Mesenchymal stem cell (in vitro differentiated cells and primary cell): ENCODE measurements around the gene HINT3.

Experiments used
- DNase-seq: peaks from one replicate; pipeline ENCODE4 v3.0.0-alpha.2; 2013
- H2AFZ ChIP-seq: one replicate; pipeline ENCODE4 v1.6.1; 2013; ENCODE audit warnings: low read depth, mild to moderate bottlenecking, control low read depth, inconsistent platforms, low read length, moderate library complexity
- H2AK5ac ChIP-seq: 2 replicates; pipeline ENCODE4 v1.6.1; 2013; ENCODE audit warnings: low read length, moderate library complexity, mild to moderate bottlenecking, inconsistent platforms; ENCODE audit not compliant: severe bottlenecking
- H2BK120ac ChIP-seq: one replicate; pipeline ENCODE4 v1.6.1; 2013; ENCODE audit warnings: low read depth, mild to moderate bottlenecking, inconsistent platforms, low read length, moderate library complexity
- H2BK12ac ChIP-seq, 2 experiments: one replicate each; pipeline ENCODE4 v1.6.1; 2013; ENCODE audit warnings: inconsistent platforms in 2 of 2, low read length in 2 of 2, mild to moderate bottlenecking in 2 of 2, moderate library complexity in 2 of 2, control low read depth in 1 of 2
- H2BK15ac ChIP-seq: one replicate; pipeline ENCODE4 v1.6.1; 2013; ENCODE audit warnings: mild to moderate bottlenecking, low read depth, inconsistent platforms; ENCODE audit not compliant: poor library complexity, severe bottlenecking
- H2BK5ac ChIP-seq: 2 replicates; pipeline ENCODE4 v1.6.1; 2013; ENCODE audit warnings: low read depth, mild to moderate bottlenecking, low read length, control low read depth, inconsistent platforms; ENCODE audit not compliant: poor library complexity, severe bottlenecking
- H3K14ac ChIP-seq, 2 experiments: one replicate each; pipeline ENCODE4 v1.6.1; 2013; ENCODE audit warnings: inconsistent platforms in 2 of 2, low read length in 2 of 2, control low read depth in 1 of 2, mild to moderate bottlenecking in 1 of 2, moderate library complexity in 1 of 2
- H3K18ac ChIP-seq, 2 experiments: one replicate each; pipeline ENCODE4 v1.6.1; 2013; ENCODE audit warnings: inconsistent platforms in 2 of 2, low read length in 2 of 2, control low read depth in 1 of 2, low read depth in 1 of 2, mild to moderate bottlenecking in 1 of 2
- H3K23ac ChIP-seq, 2 experiments: one replicate each; pipeline ENCODE4 v1.6.1; 2013; ENCODE audit warnings: inconsistent platforms in 2 of 2, low read length in 2 of 2, mild to moderate bottlenecking in 2 of 2, moderate library complexity in 2 of 2, control low read depth in 1 of 2
- H3K27ac ChIP-seq: 2 replicates; pipeline ENCODE4 v1.5.1; 2013; ENCODE audit warnings: mild to moderate bottlenecking, moderate library complexity, low read length, control low read depth, inconsistent platforms; ENCODE audit not compliant: poor library complexity, severe bottlenecking
- H3K27me3 ChIP-seq, 2 experiments: 2 replicates each; pipeline versions ENCODE4 v1.6.1 to v1.7.0; 2013; ENCODE audit warnings: low read length in 2 of 2, mild to moderate bottlenecking in 2 of 2, moderate library complexity in 2 of 2, control low read depth in 1 of 2, inconsistent platforms in 1 of 2; ENCODE audit not compliant: control insufficient read depth in 1 of 2, insufficient read depth in 1 of 2
- H3K36me3 ChIP-seq, 2 experiments: 2 replicates each; pipeline versions ENCODE4 v1.6.1 to v1.7.0; 2013; ENCODE audit warnings: low read length in 2 of 2, control low read depth in 1 of 2, inconsistent platforms in 1 of 2, low read depth in 1 of 2, mild to moderate bottlenecking in 1 of 2; ENCODE audit not compliant: insufficient read depth in 2 of 2, control insufficient read depth in 1 of 2
- H3K4ac ChIP-seq, 2 experiments: one replicate each; pipeline ENCODE4 v1.6.1; 2013; ENCODE audit warnings: inconsistent platforms in 2 of 2, low read length in 2 of 2, mild to moderate bottlenecking in 2 of 2, moderate library complexity in 2 of 2, control low read depth in 1 of 2, low read depth in 1 of 2
- H3K4me1 ChIP-seq: 2 replicates; pipeline ENCODE4 v1.6.1; 2013; ENCODE audit warnings: low read depth, low read length, control low read depth; ENCODE audit not compliant: control insufficient read depth, insufficient read depth
- H3K4me2 ChIP-seq: 2 replicates; pipeline ENCODE4 v1.6.1; 2013; ENCODE audit warnings: low read length, mild to moderate bottlenecking, inconsistent platforms; ENCODE audit not compliant: poor library complexity, severe bottlenecking
- H3K4me3 ChIP-seq, 2 experiments: 2 replicates each; pipeline versions ENCODE4 v1.5.1 to v1.7.0; 2013; ENCODE audit warnings: low read length in 2 of 2, mild to moderate bottlenecking in 2 of 2, control low read depth in 1 of 2, low read depth in 1 of 2; ENCODE audit not compliant: insufficient read depth in 1 of 2
- H3K79me1 ChIP-seq: replicated peaks from 2 replicates; pipeline ENCODE4 v1.6.1; 2013; ENCODE audit warnings: mild to moderate bottlenecking, control low read depth, low read length, inconsistent platforms; ENCODE audit not compliant: poor library complexity, severe bottlenecking
- H3K9ac ChIP-seq: 2 replicates; pipeline ENCODE4 v1.7.0; 2013; ENCODE audit warnings: mild to moderate bottlenecking, low read length, moderate library complexity
- H3K9me3 ChIP-seq: 2 replicates; pipeline ENCODE4 v1.7.0; 2013; ENCODE audit warnings: mild to moderate bottlenecking, low read length; ENCODE audit not compliant: control insufficient read depth
- H4K8ac ChIP-seq: one replicate; pipeline ENCODE4 v1.6.1; 2013; ENCODE audit warnings: inconsistent platforms, mild to moderate bottlenecking, low read length, moderate library complexity
- H4K91ac ChIP-seq: one replicate; pipeline ENCODE4 v1.6.1; 2013; ENCODE audit warnings: mild to moderate bottlenecking, low read length, inconsistent platforms
- WGBS: methylation state at CpG from one replicate; pipeline ENCODE4 v1.1.7; 2013; ENCODE audit warnings: mixed read lengths; 5-methylcytosine and 5-hydroxymethylcytosine counted together

The HINT3 gene

DNA sequence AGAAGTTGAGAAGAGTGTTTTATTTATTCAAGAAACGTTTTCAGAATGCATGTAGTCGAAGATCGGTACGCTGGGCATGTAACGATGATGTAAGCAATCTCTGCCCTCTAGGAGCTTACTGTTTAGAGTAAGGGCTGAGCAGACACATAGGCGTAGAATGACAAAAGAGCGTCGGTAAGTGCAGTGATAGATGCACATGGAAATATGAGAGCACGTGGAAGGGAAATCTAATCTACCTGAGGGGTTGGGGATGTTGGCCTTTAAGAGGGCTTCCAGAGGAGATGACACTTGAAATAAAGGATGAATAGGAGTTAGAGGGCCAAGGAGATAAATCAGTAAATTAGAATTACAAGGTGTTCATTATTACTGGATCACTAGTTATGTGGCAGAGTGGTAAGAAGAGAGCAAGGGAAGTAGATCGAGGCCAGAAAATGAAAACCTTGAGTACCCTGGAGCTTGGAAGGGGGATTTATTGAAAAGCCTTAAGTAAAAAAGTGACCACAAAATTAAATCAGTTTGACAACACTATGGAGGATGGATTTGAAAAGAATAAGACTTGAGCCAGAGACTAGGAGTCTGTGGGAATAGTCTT lies 30.6 kb downstream of the HINT3 start:
- Histone ChIP-seq H3K4ac (no peak overlapping the region), H3K9me3 (no peaks in the 10 kb centered on the region), H2BK120ac (no peak overlapping the region), H2BK15ac (no peak overlapping the region), H3K23ac (no peak overlapping the region), H2BK5ac (no peak overlapping the region), H2AFZ (peak overlapping the region; percentile 92), H3K79me1 (peaks cover 16% of the 10 kb centered on the region), H2AK5ac (no peak overlapping the region), H4K91ac (no peak overlapping the region), H2BK12ac (no peak overlapping the region), H3K4me1 (peaks cover 1% of the 10 kb centered on the region), H3K18ac (peak overlapping the region in 1 of 2 experiments; percentile 39), H3K4me3 (peak overlapping the region in 1 of 2 experiments; percentile 98), H3K4me2 (peak overlapping the region; percentile 71), H3K36me3 (no peaks in the 10 kb centered on the region), H3K27ac (no peak overlapping the region), H3K9ac (peak overlapping the region; percentile 93), H3K27me3 (no peaks in the 10 kb centered on the region), H4K8ac (no peak overlapping the region), H3K14ac (no peak overlapping the region)
- WGBS: 12% methylated on average over 10 of the region's 10 CpGs
- DNase-seq: no peak

DNA sequence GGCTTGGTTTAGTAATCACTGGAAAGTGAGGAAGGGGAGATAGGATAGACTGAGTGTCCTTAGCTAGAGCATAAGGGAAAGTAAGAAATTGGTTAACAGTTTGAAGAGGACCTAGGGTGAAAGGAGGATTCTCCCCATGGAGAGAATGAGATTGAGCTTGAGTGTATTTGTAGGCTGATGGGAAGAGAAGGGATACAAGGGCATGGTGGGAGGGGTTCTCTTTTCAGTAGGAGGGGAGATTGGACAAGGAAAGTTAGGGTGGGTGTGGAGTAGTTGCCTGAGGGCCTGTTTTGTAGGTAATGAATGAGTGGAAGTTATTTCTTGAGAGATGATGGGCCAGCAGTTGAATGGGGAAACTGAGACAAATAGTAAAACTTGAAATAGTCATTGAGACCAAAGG lies 31.7 kb downstream of the HINT3 start:
- Histone ChIP-seq H3K9me3 (no peaks in the 10 kb centered on the region), H3K18ac (no peak overlapping the region), H3K4me1 (peaks cover 1% of the 10 kb centered on the region), H3K4ac (no peak overlapping the region), H4K91ac (no peak overlapping the region), H2AK5ac (no peak overlapping the region), H3K9ac (no peak overlapping the region), H2BK120ac (no peak overlapping the region), H4K8ac (no peak overlapping the region), H2BK12ac (no peak overlapping the region), H3K4me3 (no peak overlapping the region), H2BK15ac (no peak overlapping the region), H3K36me3 (no peaks in the 10 kb centered on the region), H3K27ac (no peak overlapping the region), H3K14ac (no peak overlapping the region), H3K79me1 (peaks cover 19% of the 10 kb centered on the region), H2BK5ac (no peak overlapping the region), H3K4me2 (no peak overlapping the region), H3K27me3 (no peaks in the 10 kb centered on the region), H3K23ac (no peak overlapping the region), H2AFZ (no peak overlapping the region)
- no peak for DNase-seq

GRCh38 chr6:125989631-125990030 lies 33.1 kb downstream of the HINT3 start:
- H2AK5ac ChIP-seq: no peak overlapping the region
- no peak overlapping the region for H3K27ac ChIP-seq
- no peak overlapping the region for H2BK15ac ChIP-seq
- H3K4me2 ChIP-seq: no peak overlapping the region
- H3K18ac ChIP-seq: no peak overlapping the region
- H3K36me3 ChIP-seq: no peaks in the 10 kb centered on the region
- H3K4me1 ChIP-seq: peaks cover 1% of the 10 kb centered on the region
- no peak for DNase-seq
- H3K9ac ChIP-seq: no peak overlapping the region
- WGBS: over 99% methylated on average over 3 of the region's 3 CpGs
- no peak overlapping the region for H3K23ac ChIP-seq
- no peaks in the 10 kb centered on the region for H3K9me3 ChIP-seq
- H3K4ac ChIP-seq: no peak overlapping the region
- H2BK12ac ChIP-seq: no peak overlapping the region
- H3K14ac ChIP-seq: no peak overlapping the region
- no peak overlapping the region for H2BK120ac ChIP-seq
- no peak overlapping the region for H3K4me3 ChIP-seq
- no peak overlapping the region for H2AFZ ChIP-seq
- H3K79me1 ChIP-seq: peaks cover 19% of the 10 kb centered on the region
- no peak overlapping the region for H4K91ac ChIP-seq
- H3K27me3 ChIP-seq: no peaks in the 10 kb centered on the region
- no peak overlapping the region for H2BK5ac ChIP-seq
- H4K8ac ChIP-seq: no peak overlapping the region

DNA sequence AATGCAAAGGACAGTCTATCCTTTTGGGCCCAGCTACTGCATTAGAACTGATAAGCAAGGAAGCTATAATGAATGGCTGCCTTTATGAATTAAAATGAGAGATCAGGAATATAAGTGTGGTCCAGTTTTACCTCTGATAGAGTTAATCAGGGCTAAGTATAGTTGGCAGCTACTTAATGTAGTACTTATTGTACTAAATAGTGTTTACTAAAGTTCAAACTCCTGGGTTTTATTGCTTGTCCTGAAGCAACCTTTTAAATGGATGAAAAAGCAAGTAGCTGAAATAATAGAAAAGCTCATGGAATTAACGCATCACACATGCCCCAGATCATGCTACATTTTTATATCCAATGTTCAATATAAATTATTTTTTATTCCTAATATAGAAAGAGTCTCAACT lies 35.1 kb downstream of the HINT3 start:
- Histone ChIP-seq H3K18ac (no peak overlapping the region), H3K9me3 (no peaks in the 10 kb centered on the region)
- WGBS: no CpG with 5 or more reads among the region's 1 CpG

More for the DNA sequence above, 35.1 kb downstream of the HINT3 start:
- no peaks in the 10 kb centered on the region for H3K4me1 ChIP-seq
- H3K27ac ChIP-seq: no peak overlapping the region
- H4K8ac ChIP-seq: no peak overlapping the region
- no peak overlapping the region for H3K4me3 ChIP-seq
- no peak overlapping the region for H2AK5ac ChIP-seq
- no peaks in the 10 kb centered on the region for H3K27me3 ChIP-seq
- no peak overlapping the region for H2BK12ac ChIP-seq
- H2BK5ac ChIP-seq: no peak overlapping the region
- no peak overlapping the region for H3K23ac ChIP-seq
- H2AFZ ChIP-seq: no peak overlapping the region
- H3K79me1 ChIP-seq: peaks cover 14% of the 10 kb centered on the region
- H3K36me3 ChIP-seq: no peaks in the 10 kb centered on the region
- no peak overlapping the region for H3K4me2 ChIP-seq
- H3K9ac ChIP-seq: no peak overlapping the region
- H3K14ac ChIP-seq: no peak overlapping the region
- no peak overlapping the region for H4K91ac ChIP-seq
- no peak overlapping the region for H2BK120ac ChIP-seq
- H3K4ac ChIP-seq: no peak overlapping the region
- DNase-seq: no peak
- no peak overlapping the region for H2BK15ac ChIP-seq
